Neural cell (in vitro differentiated cells): ENCODE results near the gene DTL. TPM values are rescaled to one million over a fixed set of nuclear protein-coding genes. Genes with fewer than 3 reads are reported as not detected.
"Not testable (repeated sequence)": the region's sequence is repeated elsewhere in the genome, so short reads cannot be mapped to it uniquely, and the experiment has no call there.

Experiments
- H2AFZ ChIP-seq: fragments of 200-600, 300-800 bp; sonication (generic), shearing (Covaris generic); 2 replicates; pipeline ENCODE4 v1.6.0; 2014; ENCODE audit warnings: low read depth, mild to moderate bottlenecking, antibody characterized with exemption, low read length, moderate library complexity
- H3F3A ChIP-seq: fragments of 200-600 bp; shearing (Covaris generic); 2 replicates; pipeline ENCODE4 v1.6.1; 2016; ENCODE audit warnings: mild to moderate bottlenecking, moderate library complexity, mixed read lengths, antibody characterized with exemption, low read length; ENCODE audit not compliant: insufficient read depth, poor library complexity, severe bottlenecking
- H3K27ac ChIP-seq: fragments of 200-600, 300-800 bp; sonication (generic), shearing (Covaris generic); 2 replicates; pipeline ENCODE4 v1.5.1; 2014; ENCODE audit warnings: mild to moderate bottlenecking, low read length, moderate library complexity
- H3K27me3 ChIP-seq: fragments of 300-800, 200-600 bp; sonication (generic), shearing (Covaris generic); 2 replicates; pipeline ENCODE4 v1.6.0; 2014; ENCODE audit warnings: mild to moderate bottlenecking, low read depth, low read length, moderate library complexity; ENCODE audit not compliant: insufficient read depth
- H3K36me3 ChIP-seq: fragments of 300-800, 200-600 bp; sonication (generic), shearing (Covaris generic); 2 replicates; pipeline ENCODE4 v1.5.1; 2014; ENCODE audit warnings: mild to moderate bottlenecking, antibody characterized with exemption, low read length, moderate library complexity; ENCODE audit not compliant: insufficient read depth
- H3K4me2 ChIP-seq: fragments of 300-800, 200-600 bp; sonication (generic), shearing (Covaris generic); 2 replicates; pipeline ENCODE4 v1.6.0; 2014; ENCODE audit warnings: mild to moderate bottlenecking, low read length
- H3K4me3 ChIP-seq: fragments of 300-800, 200-600 bp; sonication (generic), shearing (Covaris generic); 2 replicates; pipeline ENCODE4 v1.5.1; 2014; ENCODE audit warnings: mild to moderate bottlenecking, low read length, moderate library complexity
- H3K79me2 ChIP-seq: fragments of 200-600 bp; shearing (Covaris generic); replicated peaks from 2 replicates; pipeline ENCODE4 v1.6.0; 2014; ENCODE audit warnings: mild to moderate bottlenecking, low read length, moderate library complexity; ENCODE audit not compliant: insufficient read depth
- H3K9ac ChIP-seq: fragments of 300-800, 200-600 bp; sonication (generic), shearing (Covaris generic); 2 replicates; pipeline ENCODE4 v1.6.1; 2016; ENCODE audit warnings: mild to moderate bottlenecking, low read length, mixed read lengths
- H3K9me2 ChIP-seq: fragments of 200-600 bp; shearing (Covaris generic); 2 replicates; pipeline ENCODE4 v1.6.1; 2016; ENCODE audit warnings: mild to moderate bottlenecking, low read length, mixed read lengths; ENCODE audit not compliant: insufficient read depth
- H3K9me3 ChIP-seq: fragments of 200-600, 300-800 bp; sonication (generic), shearing (Covaris generic); 2 replicates; pipeline ENCODE4 v1.6.1; 2016; ENCODE audit warnings: mild to moderate bottlenecking, mixed run types, low read length, moderate library complexity, mixed read lengths
- H4K20me1 ChIP-seq: fragments of 200-600 bp; shearing (Covaris generic); 2 replicates; pipeline ENCODE4 v1.6.1; 2016; ENCODE audit warnings: mild to moderate bottlenecking, mixed run types; ENCODE audit not compliant: insufficient read depth
- EP300 ChIP-seq: fragments of 450-650 bp; conservative IDR thresholded peaks from 2 replicates; pipeline ENCODE4 v1.6.1; 2014; ENCODE audit warnings: antibody characterized with exemption, mild to moderate bottlenecking, moderate library complexity; ENCODE audit not compliant: poor library complexity, severe bottlenecking
- EZH2 ChIP-seq: fragments of 200-600, 300-800 bp; shearing (Covaris generic), sonication (generic); IDR thresholded peaks from 2 replicates; pipeline ENCODE4 v1.6.1; 2014; ENCODE audit warnings: antibody characterized with exemption, low read length, borderline replicate concordance, mild to moderate bottlenecking; ENCODE audit not compliant: insufficient read depth, poor library complexity, severe bottlenecking
- MXI1 ChIP-seq: fragments of 450-650 bp; conservative IDR thresholded peaks from 2 replicates; pipeline ENCODE4 v1.6.1; 2014; ENCODE audit warnings: antibody characterized with exemption, mild to moderate bottlenecking; ENCODE audit not compliant: poor library complexity, severe bottlenecking
- POLR2AphosphoS5 ChIP-seq: IDR thresholded peaks from 2 replicates; pipeline ENCODE4 v1.6.1; 2012
- RAD21 ChIP-seq: fragments of 450-650 bp; conservative IDR thresholded peaks from 2 replicates; pipeline ENCODE4 v1.6.1; 2014; ENCODE audit warnings: antibody characterized with exemption, mild to moderate bottlenecking, moderate library complexity
- SMC3 ChIP-seq: fragments of 450-650 bp; conservative IDR thresholded peaks from 2 replicates; pipeline ENCODE4 v1.6.1; 2014; ENCODE audit warnings: antibody characterized with exemption, mild to moderate bottlenecking, moderate library complexity; ENCODE audit not compliant: poor library complexity
- TAF1 ChIP-seq: IDR thresholded peaks from 2 replicates; pipeline ENCODE4 v1.6.1; 2012; ENCODE audit warnings: low read depth
- polyA plus RNA-seq: library from polyadenylated mRNA; depleted of rRNA; stranded (reverse); fragments of >200 nt; gene quantifications from 2 replicates; pipeline ENCODE4 v1.2.3, GENCODE V29; 2014
- TF ChIP-seq, protein P1 (sequence below): IDR thresholded peaks from 2 replicates; pipeline ENCODE4 v1.6.1; 2012; ENCODE audit warnings: borderline replicate concordance
- TF ChIP-seq, protein P2 (sequence below): fragments of 450-650 bp; IDR thresholded peaks from 2 replicates; pipeline ENCODE4 v1.5.1; 2014; ENCODE audit warnings: antibody characterized with exemption, mild to moderate bottlenecking, moderate library complexity; ENCODE audit not compliant: poor library complexity, severe bottlenecking

DTL gene
- polyA plus RNA-seq, 1 donor from 2014 or later: 1.1 TPM

DNA sequence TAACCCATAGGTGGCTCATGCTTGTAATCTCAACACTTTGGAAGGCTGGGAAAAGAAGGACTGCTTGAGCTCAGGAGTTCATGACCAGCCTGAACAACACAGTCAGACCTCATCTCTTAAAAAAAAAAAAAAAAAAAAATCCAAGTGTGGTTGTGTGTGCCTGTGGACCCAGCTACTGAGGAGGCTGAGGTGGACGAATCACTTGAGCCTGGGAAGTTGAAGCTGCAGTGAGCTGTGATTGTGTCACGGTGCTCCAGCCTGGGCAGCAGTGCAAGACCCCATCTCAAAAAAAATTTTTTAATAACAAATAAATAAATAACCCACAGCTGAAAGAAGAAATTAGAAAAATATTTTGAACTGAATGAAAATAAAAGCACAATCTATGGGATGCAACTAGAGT is 14.0 kb upstream of the DTL start:
- H3K9me2 ChIP-seq: no peaks in the 10 kb centered on the region
- H3K79me2 ChIP-seq: peaks cover 25% of the 10 kb centered on the region
- no peak overlapping the region for H2AFZ ChIP-seq
- no peaks in the 10 kb centered on the region for H3K36me3 ChIP-seq
- no peak overlapping the region for H3K4me2 ChIP-seq
- H4K20me1 ChIP-seq: no peaks in the 10 kb centered on the region
- no peak for TF ChIP-seq SMC3
- TF ChIP-seq, protein P1, sequence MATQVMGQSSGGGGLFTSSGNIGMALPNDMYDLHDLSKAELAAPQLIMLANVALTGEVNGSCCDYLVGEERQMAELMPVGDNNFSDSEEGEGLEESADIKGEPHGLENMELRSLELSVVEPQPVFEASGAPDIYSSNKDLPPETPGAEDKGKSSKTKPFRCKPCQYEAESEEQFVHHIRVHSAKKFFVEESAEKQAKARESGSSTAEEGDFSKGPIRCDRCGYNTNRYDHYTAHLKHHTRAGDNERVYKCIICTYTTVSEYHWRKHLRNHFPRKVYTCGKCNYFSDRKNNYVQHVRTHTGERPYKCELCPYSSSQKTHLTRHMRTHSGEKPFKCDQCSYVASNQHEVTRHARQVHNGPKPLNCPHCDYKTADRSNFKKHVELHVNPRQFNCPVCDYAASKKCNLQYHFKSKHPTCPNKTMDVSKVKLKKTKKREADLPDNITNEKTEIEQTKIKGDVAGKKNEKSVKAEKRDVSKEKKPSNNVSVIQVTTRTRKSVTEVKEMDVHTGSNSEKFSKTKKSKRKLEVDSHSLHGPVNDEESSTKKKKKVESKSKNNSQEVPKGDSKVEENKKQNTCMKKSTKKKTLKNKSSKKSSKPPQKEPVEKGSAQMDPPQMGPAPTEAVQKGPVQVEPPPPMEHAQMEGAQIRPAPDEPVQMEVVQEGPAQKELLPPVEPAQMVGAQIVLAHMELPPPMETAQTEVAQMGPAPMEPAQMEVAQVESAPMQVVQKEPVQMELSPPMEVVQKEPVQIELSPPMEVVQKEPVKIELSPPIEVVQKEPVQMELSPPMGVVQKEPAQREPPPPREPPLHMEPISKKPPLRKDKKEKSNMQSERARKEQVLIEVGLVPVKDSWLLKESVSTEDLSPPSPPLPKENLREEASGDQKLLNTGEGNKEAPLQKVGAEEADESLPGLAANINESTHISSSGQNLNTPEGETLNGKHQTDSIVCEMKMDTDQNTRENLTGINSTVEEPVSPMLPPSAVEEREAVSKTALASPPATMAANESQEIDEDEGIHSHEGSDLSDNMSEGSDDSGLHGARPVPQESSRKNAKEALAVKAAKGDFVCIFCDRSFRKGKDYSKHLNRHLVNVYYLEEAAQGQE: no peak
- no peak for TF ChIP-seq MXI1
- TF ChIP-seq POLR2AphosphoS5: no peak
- TF ChIP-seq EZH2: no peak
- no peak for TF ChIP-seq RAD21
- TF ChIP-seq, protein P2, sequence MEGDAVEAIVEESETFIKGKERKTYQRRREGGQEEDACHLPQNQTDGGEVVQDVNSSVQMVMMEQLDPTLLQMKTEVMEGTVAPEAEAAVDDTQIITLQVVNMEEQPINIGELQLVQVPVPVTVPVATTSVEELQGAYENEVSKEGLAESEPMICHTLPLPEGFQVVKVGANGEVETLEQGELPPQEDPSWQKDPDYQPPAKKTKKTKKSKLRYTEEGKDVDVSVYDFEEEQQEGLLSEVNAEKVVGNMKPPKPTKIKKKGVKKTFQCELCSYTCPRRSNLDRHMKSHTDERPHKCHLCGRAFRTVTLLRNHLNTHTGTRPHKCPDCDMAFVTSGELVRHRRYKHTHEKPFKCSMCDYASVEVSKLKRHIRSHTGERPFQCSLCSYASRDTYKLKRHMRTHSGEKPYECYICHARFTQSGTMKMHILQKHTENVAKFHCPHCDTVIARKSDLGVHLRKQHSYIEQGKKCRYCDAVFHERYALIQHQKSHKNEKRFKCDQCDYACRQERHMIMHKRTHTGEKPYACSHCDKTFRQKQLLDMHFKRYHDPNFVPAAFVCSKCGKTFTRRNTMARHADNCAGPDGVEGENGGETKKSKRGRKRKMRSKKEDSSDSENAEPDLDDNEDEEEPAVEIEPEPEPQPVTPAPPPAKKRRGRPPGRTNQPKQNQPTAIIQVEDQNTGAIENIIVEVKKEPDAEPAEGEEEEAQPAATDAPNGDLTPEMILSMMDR: no peak
- TF ChIP-seq TAF1: no peak
- TF ChIP-seq EP300: no peak
- no peaks in the 10 kb centered on the region for H3F3A ChIP-seq
- no peak overlapping the region for H3K9ac ChIP-seq
- no peaks in the 10 kb centered on the region for H3K9me3 ChIP-seq
- no peaks in the 10 kb centered on the region for H3K27me3 ChIP-seq
- no peak overlapping the region for H3K4me3 ChIP-seq
- no peak overlapping the region for H3K27ac ChIP-seq

DNA sequence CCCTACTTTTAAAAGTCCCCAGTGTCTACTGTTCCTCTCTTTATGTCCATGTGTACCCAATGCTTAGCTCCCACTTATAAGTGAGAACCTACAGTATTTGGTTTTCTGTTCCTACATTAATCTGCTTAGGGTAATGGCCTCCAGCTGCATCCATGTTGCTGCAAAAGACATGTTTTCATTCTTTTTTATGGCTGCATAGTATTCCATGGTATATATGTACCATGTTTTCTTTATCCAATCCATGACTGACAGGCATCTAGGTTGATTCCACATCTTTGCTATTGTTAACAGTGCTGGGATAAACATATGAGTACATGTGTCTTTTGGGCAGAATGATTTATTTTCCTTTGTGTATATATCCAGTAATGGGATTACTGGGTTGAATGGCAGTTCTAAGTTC is 12.6 kb upstream of the DTL start:
- not testable (repeated sequence) for H3F3A ChIP-seq, H3K27me3 ChIP-seq, H2AFZ ChIP-seq, H3K9me3 ChIP-seq, H3K36me3 ChIP-seq, H3K4me2 ChIP-seq, H3K9ac ChIP-seq, H4K20me1 ChIP-seq, H3K9me2 ChIP-seq, H3K4me3 ChIP-seq, H3K27ac ChIP-seq
- peaks cover 32% of the 10 kb centered on the region for H3K79me2 ChIP-seq

DNA sequence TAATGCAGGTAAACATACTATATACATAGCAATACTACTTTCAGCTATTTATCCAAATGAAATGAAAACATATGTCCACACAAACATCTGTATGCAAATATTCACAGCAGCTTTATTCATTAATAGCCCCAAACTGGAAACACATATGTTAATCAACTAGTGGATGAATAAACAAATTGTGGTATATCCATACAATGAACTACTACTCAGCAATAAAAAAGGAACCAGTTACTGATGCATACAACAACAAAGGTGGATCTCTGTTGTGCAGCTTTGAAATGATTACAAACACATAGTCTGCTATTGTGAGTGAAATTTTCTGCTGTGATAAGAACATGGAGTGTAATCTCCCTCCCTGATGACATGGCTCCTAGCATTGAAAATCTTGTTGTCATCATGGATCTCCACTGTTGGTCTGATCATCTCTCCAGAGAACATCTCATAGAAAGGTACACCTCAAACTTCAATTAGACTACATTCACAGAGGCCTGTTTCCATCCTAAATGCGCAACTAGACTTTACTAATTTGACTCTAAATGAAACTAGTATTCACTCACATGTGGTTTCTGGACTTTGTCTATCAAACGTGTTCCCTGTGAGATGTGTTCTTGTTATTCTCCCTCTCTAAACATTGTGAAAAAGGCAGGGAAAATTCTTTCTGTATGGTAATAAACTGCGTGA is 10.9 kb upstream of the DTL start:
- TF ChIP-seq, protein P2: no peak
- TF ChIP-seq TAF1: no peak
- peaks cover 44% of the 10 kb centered on the region for H3K79me2 ChIP-seq

DNA sequence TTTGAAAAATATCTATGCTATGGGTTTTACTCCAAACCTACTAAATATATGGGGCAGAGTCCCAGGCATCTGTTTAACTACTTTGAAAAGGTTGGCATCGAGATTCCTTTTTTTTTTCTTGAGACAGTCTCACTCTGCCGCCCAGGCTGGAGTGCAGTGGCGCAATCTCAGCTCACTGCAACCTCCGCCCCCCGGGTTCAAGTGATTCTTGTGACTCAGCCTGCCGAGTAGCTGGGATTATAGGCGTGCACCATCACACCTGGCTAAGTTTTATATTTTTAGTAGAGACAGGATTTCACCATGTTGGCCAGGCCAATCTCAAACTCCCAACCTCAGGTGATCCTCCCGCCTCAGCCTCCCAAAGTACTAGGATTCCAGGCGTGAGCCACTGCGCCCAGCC is 7.8 kb upstream of the DTL start:
- not testable (repeated sequence) for H4K20me1 ChIP-seq

More for the DNA sequence above, 10.9 kb upstream of the DTL start:
- Histone ChIP-seq H3K36me3 (no peaks in the 10 kb centered on the region), H3K9me3 (no peaks in the 10 kb centered on the region), H3K4me3 (no peak overlapping the region), H3K9ac (no peak overlapping the region), H3F3A (no peaks in the 10 kb centered on the region), H3K27ac (no peak overlapping the region), H4K20me1 (no peaks in the 10 kb centered on the region), H3K27me3 (no peaks in the 10 kb centered on the region), H3K9me2 (no peaks in the 10 kb centered on the region), H3K4me2 (no peak overlapping the region), H2AFZ (no peak overlapping the region)

More for the DNA sequence above, 7.8 kb upstream of the DTL start:
- not testable (repeated sequence) for H3K9me2 ChIP-seq, H3K27me3 ChIP-seq, H3K36me3 ChIP-seq, H2AFZ ChIP-seq, H3K4me2 ChIP-seq, H3K9me3 ChIP-seq, H3K4me3 ChIP-seq, H3F3A ChIP-seq, H3K27ac ChIP-seq, H3K9ac ChIP-seq
- peaks cover 67% of the 10 kb centered on the region for H3K79me2 ChIP-seq
